Measurements from ENCODE around the gene RWDD4. TPM values are rescaled to one million over a fixed set of nuclear protein-coding genes. Genes with fewer than 3 reads are reported as not detected.

RWDD4 gene
- 25.6 TPM for total RNA-seq
- polyA plus RNA-seq, result 26.1 TPM
- long read RNA-seq, donor 1, partial matches to known transcripts, result 0 of 3 reads
- long read RNA-seq, donor 1, other reads (novel, unspliced or antisense), result 0 of 3 reads
- long read RNA-seq, donor 2, result 0 reads
- long read RNA-seq, donor 3, transcript RWDD4-202 (7 exons, 2,590 nt), result major isoform, 7 of 8 reads
- long read RNA-seq, donor 3, partial matches to known transcripts, result 0 of 8 reads
- long read RNA-seq, donor 3, other reads (novel, unspliced or antisense), result 0 of 8 reads
- long read RNA-seq, donor 4, partial matches to known transcripts, result 0 of 3 reads
- long read RNA-seq, donor 4, other reads (novel, unspliced or antisense), result 0 of 3 reads
- long read RNA-seq, donor 5, transcript RWDD4-202 (7 exons, 2,590 nt), result major isoform, 19 of 19 reads
- long read RNA-seq, donor 5, partial matches to known transcripts, result 0 of 19 reads
- long read RNA-seq, donor 5, other reads (novel, unspliced or antisense), result 0 of 19 reads
- long read RNA-seq, donor 6, partial matches to known transcripts, result 0 of 4 reads
- long read RNA-seq, donor 6, other reads (novel, unspliced or antisense), result 0 of 4 reads
- long read RNA-seq, donor 7, transcript RWDD4-202 (7 exons, 2,590 nt), result major isoform, 8 of 8 reads
- long read RNA-seq, donor 7, partial matches to known transcripts, result 0 of 8 reads
- long read RNA-seq, donor 7, other reads (novel, unspliced or antisense), result 0 of 8 reads
- long read RNA-seq, donor 8, partial matches to known transcripts, result 0 of 4 reads
- long read RNA-seq, donor 8, other reads (novel, unspliced or antisense), result 0 of 4 reads
- long read RNA-seq, donor 9, transcript RWDD4-202 (7 exons, 2,590 nt), result major isoform, 6 of 6 reads
- long read RNA-seq, donor 9, partial matches to known transcripts, result 0 of 6 reads
- long read RNA-seq, donor 9, other reads (novel, unspliced or antisense), result 0 of 6 reads
- long read RNA-seq, donor 10, transcript RWDD4-202 (7 exons, 2,590 nt), result major isoform, 5 of 5 reads
- long read RNA-seq, donor 10, partial matches to known transcripts, result 0 of 5 reads
- long read RNA-seq, donor 10, other reads (novel, unspliced or antisense), result 0 of 5 reads

DNA sequence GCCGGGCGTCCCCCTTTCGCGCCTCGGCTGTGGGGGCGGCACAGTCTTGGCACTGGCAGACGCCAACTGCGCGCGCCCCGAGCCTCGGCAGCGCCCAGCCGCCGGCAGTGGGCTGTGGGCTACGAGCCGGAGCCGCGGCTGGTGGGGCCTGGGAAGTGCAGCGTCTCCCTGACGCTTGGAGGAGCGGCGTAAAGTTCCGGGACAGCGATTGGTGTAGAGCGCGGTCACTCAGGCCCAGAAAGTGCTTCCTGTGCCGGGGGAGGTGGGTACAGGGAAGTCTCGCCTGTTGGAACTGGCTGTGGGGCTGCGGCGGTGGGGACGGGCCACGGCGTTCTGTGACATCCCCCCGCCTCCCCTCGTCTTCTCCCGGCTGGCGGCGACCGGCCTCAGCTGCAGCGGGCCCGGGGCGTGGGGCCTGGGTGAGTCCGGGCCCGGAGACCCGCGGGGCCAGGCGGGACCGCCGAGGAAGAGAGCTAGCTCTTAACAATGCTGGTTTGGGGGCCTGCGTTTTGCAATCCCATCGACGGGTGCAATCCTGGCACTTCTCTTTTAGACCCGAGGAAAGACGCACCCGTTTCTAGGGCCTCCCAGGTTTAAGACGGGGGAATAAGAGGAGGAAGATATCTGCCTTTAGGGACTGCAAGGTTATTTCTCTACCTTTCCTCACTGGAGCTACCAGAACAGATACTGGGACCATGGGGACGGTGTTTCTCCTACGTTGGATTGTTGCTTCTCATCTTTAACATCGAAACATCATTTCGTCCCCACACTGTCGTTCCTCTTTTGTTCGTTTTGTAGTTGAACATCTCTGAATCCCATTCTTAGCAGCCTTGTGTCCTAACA is at the start of gene RWDD4, which contains the start of gene TRAPPC11:
RWDD4 (minus strand) TSS at position 157 of the 843 bp plus-strand sequence. CDS start 233 bp downstream, outside the sequence.
TRAPPC11 (plus strand) TSS at position 265 of the 843 bp plus-strand sequence. CDS start 4,575 bp downstream, outside the sequence.
- peak within 1 kb of the TSS; percentile 63 to 90 for H3K4me3 ChIP-seq (ENCODE audit: low read length in 2 of 2)
- H3K27ac ChIP-seq (ENCODE audit: low read depth in 1 of 2, low read length in 1 of 2), result peak within 1 kb of the TSS; percentile 94 to 95
- WGBS, result under 1% methylated on average over 56 of the region's 63 CpGs
- DNase-seq (ENCODE audit: low read depth in 6 of 9, low spot score in 9 of 9), result peak; percentile 96 to 99 (median 98)
- H3K36me3 ChIP-seq (ENCODE audit: control insufficient read depth in 2 of 2, insufficient read depth in 2 of 2, low read length in 1 of 2), result peaks cover 0 to 8% of the 10 kb centered on the region in 2 donors
- no peaks in the 10 kb centered on the region for H3K27me3 ChIP-seq (ENCODE audit: control insufficient read depth in 2 of 2, insufficient read depth in 1 of 2, low read length in 1 of 2)
- H3K4me1 ChIP-seq (ENCODE audit: control insufficient read depth in 2 of 2, insufficient read depth in 2 of 2, low read length in 2 of 2), result peaks cover 7 to 13% of the 10 kb centered on the region in 2 donors
- no peaks in the 10 kb centered on the region for H3K9me3 ChIP-seq (ENCODE audit: control insufficient read depth in 2 of 2, insufficient read depth in 1 of 2, low read length in 1 of 2)

DNA sequence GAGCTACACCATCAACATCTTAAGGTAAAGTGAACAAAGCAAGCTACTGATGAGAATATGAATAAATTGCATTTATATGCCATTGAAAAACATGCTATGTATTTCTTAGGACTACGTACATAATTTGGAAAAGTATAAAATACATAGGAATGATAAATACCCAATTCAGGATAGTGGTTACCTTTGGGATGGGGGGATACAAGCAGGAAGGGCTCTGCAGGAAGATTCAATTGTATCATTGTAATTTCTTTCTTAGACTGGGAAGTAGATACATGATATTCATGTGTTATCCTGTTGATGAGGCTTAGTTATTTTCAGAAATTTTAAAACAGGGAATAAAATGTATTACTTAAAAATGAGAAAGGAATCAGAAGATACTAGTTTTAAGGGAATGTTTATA is 43.5 kb upstream of the RWDD4 start:
- Histone ChIP-seq H3K36me3 (ENCODE audit: control insufficient read depth in 2 of 2, insufficient read depth in 2 of 2, low read length in 1 of 2) (peaks cover 24 to 65% of the 10 kb centered on the region in 2 donors), H3K9me3 (ENCODE audit: control insufficient read depth in 2 of 2, insufficient read depth in 1 of 2, low read length in 1 of 2) (no peaks in the 10 kb centered on the region), H3K4me3 (ENCODE audit: low read length in 2 of 2) (no peak overlapping the region), H3K27me3 (ENCODE audit: control insufficient read depth in 2 of 2, insufficient read depth in 1 of 2, low read length in 1 of 2) (no peaks in the 10 kb centered on the region), H3K4me1 (ENCODE audit: control insufficient read depth in 2 of 2, insufficient read depth in 2 of 2, low read length in 2 of 2) (no peaks in the 10 kb centered on the region), H3K27ac (ENCODE audit: low read depth in 1 of 2, low read length in 1 of 2) (no peak overlapping the region)
- no peak for DNase-seq (ENCODE audit: low read depth in 6 of 9, low spot score in 9 of 9)
- WGBS, result 99% methylated on average over 1 of the region's 1 CpG

DNA sequence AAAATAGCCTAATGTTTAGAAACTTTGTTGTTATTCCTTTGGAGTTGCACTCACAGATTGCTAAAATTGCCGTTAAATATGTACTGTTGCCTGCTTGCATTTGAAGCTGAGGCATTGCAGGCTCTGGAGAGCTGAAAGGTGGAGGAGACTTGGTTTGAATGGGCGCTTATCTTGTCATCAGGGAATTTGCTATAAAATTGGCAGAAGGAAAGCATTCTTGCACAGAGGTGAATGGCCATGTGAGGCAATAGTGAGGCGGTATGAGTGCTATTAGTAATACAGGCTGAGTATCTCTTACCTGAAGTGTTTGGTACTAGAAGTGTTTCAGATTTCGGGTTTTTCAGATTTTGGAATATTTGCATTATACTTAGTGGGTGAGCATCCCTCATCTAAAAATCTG is 41.4 kb upstream of the RWDD4 start:
- Histone ChIP-seq H3K4me1 (ENCODE audit: control insufficient read depth in 2 of 2, insufficient read depth in 2 of 2, low read length in 2 of 2) (no peaks in the 10 kb centered on the region), H3K27me3 (ENCODE audit: control insufficient read depth in 2 of 2, insufficient read depth in 1 of 2, low read length in 1 of 2) (no peaks in the 10 kb centered on the region), H3K9me3 (ENCODE audit: control insufficient read depth in 2 of 2, insufficient read depth in 1 of 2, low read length in 1 of 2) (no peaks in the 10 kb centered on the region), H3K27ac (ENCODE audit: low read depth in 1 of 2, low read length in 1 of 2) (no peak overlapping the region), H3K36me3 (ENCODE audit: control insufficient read depth in 2 of 2, insufficient read depth in 2 of 2, low read length in 1 of 2) (peaks cover 29 to 73% of the 10 kb centered on the region in 2 donors), H3K4me3 (ENCODE audit: low read length in 2 of 2) (no peak overlapping the region)
- no peak for DNase-seq (ENCODE audit: low read depth in 6 of 9, low spot score in 9 of 9)
- WGBS, result 83% methylated on average over 4 of the region's 4 CpGs

DNA sequence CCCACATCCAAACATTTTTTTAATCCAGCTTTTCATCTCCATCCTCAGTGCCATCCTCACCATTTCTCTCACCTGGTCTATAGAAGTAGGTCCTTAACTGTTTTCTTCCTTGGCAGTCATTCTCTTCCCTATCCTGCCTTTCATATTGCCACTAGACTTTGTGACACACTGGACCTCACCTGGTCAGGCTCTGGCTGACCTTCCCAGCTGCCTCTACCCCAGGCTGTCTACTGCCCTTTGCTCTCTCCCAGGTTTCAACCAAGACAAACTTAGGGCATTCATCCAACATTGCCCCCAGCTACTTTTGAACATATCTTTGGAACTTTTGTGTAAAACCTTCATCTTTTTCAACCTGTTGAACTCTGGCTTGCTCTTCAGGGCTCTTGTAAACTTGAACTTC is 39.9 kb upstream of the RWDD4 start:
- no peaks in the 10 kb centered on the region for H3K4me1 ChIP-seq (ENCODE audit: control insufficient read depth in 2 of 2, insufficient read depth in 2 of 2, low read length in 2 of 2)
- no peaks in the 10 kb centered on the region for H3K27me3 ChIP-seq (ENCODE audit: control insufficient read depth in 2 of 2, insufficient read depth in 1 of 2, low read length in 1 of 2)
- H3K4me3 ChIP-seq (ENCODE audit: low read length in 2 of 2), result no peak overlapping the region
- H3K9me3 ChIP-seq (ENCODE audit: control insufficient read depth in 2 of 2, insufficient read depth in 1 of 2, low read length in 1 of 2), result no peaks in the 10 kb centered on the region
- no peak overlapping the region for H3K27ac ChIP-seq (ENCODE audit: low read depth in 1 of 2, low read length in 1 of 2)
- H3K36me3 ChIP-seq (ENCODE audit: control insufficient read depth in 2 of 2, insufficient read depth in 2 of 2, low read length in 1 of 2), result peaks cover 33 to 77% of the 10 kb centered on the region in 2 donors
- no peak for DNase-seq (ENCODE audit: low read depth in 6 of 9, low spot score in 9 of 9)

DNA sequence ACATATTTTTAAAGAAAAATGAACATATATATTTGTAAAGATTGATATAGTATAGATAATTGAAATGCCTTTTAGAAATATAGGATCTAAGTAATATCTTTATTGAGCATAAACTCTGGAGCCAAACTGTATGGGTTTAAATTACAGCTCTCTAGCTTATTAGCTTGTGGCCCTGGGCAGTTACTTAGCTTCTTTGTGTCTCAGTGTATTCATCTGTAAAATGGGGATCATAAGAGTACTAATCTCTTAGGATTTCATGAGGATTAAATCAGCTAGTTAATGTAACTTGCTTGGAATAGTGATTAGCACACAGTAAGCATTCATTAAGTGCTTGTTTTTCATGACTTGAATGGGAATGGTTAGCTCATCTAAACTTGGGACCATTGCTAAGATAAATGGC is 32.9 kb upstream of the RWDD4 start:
- no peak for DNase-seq (ENCODE audit: low read depth in 6 of 9, low spot score in 9 of 9)
- H3K27ac ChIP-seq (ENCODE audit: low read depth in 1 of 2, low read length in 1 of 2), result no peak overlapping the region
- no peaks in the 10 kb centered on the region for H3K4me1 ChIP-seq (ENCODE audit: control insufficient read depth in 2 of 2, insufficient read depth in 2 of 2, low read length in 2 of 2)
- H3K9me3 ChIP-seq (ENCODE audit: control insufficient read depth in 2 of 2, insufficient read depth in 1 of 2, low read length in 1 of 2), result no peaks in the 10 kb centered on the region
- H3K36me3 ChIP-seq (ENCODE audit: control insufficient read depth in 2 of 2, insufficient read depth in 2 of 2, low read length in 1 of 2), result peaks cover 32 to 52% of the 10 kb centered on the region in 2 donors
- H3K27me3 ChIP-seq (ENCODE audit: control insufficient read depth in 2 of 2, insufficient read depth in 1 of 2, low read length in 1 of 2), result no peaks in the 10 kb centered on the region
- H3K4me3 ChIP-seq (ENCODE audit: low read length in 2 of 2), result no peak overlapping the region

DNA sequence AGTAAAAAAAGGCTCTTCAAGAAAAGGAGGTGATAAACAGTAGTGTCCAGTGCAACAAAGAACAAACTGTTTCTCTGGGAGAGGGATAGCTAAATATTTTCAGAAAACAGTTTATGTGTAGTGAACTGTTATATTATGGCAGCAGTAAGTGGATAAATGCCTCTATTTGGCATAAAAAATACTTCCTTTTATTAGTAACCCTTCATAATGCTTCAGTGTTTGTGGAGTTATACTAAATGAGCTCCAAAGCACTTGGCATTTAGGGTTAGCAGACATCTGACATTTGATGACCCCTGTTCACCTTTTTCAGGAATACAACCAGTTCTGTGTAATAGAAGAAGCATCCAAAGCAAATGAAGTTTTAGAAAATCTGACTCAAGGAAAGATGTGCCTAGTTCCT is 32.0 kb upstream of the RWDD4 start:
- H3K4me1 ChIP-seq (ENCODE audit: control insufficient read depth in 2 of 2, insufficient read depth in 2 of 2, low read length in 2 of 2), result no peaks in the 10 kb centered on the region
- H3K36me3 ChIP-seq (ENCODE audit: control insufficient read depth in 2 of 2, insufficient read depth in 2 of 2, low read length in 1 of 2), result peaks cover 31 to 51% of the 10 kb centered on the region in 2 donors
- H3K4me3 ChIP-seq (ENCODE audit: low read length in 2 of 2), result no peak overlapping the region
- no peaks in the 10 kb centered on the region for H3K9me3 ChIP-seq (ENCODE audit: control insufficient read depth in 2 of 2, insufficient read depth in 1 of 2, low read length in 1 of 2)
- H3K27me3 ChIP-seq (ENCODE audit: control insufficient read depth in 2 of 2, insufficient read depth in 1 of 2, low read length in 1 of 2), result no peaks in the 10 kb centered on the region
- DNase-seq (ENCODE audit: low read depth in 6 of 9, low spot score in 9 of 9), result no peak
- H3K27ac ChIP-seq (ENCODE audit: low read depth in 1 of 2, low read length in 1 of 2), result no peak overlapping the region

DNA sequence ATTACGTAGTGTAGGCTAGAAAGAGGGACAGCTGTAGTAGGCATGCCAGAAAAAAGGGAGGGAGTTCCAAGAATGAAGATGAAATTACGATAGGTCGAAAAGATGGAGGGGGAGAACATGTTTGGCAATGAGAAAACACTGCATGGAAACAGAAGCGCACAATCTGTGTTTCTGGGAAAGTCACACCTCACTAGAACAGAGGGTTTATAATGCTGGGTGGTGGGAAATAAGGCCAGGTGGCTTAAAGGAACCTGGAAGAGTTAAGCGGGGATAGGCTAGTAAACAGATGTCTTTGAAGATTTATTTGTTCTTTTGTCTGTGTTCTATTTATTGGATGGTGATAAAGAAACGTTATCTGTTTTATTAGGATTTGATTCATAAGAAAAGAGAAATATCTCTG is 29.2 kb upstream of the RWDD4 start:
- H3K4me1 ChIP-seq (ENCODE audit: control insufficient read depth in 2 of 2, insufficient read depth in 2 of 2, low read length in 2 of 2), result no peaks in the 10 kb centered on the region
- H3K4me3 ChIP-seq (ENCODE audit: low read length in 2 of 2), result no peak overlapping the region
- 82% methylated on average over 6 of the region's 6 CpGs for WGBS
- no peak for DNase-seq (ENCODE audit: low read depth in 6 of 9, low spot score in 9 of 9)
- H3K9me3 ChIP-seq (ENCODE audit: control insufficient read depth in 2 of 2, insufficient read depth in 1 of 2, low read length in 1 of 2), result no peaks in the 10 kb centered on the region
- no peaks in the 10 kb centered on the region for H3K27me3 ChIP-seq (ENCODE audit: control insufficient read depth in 2 of 2, insufficient read depth in 1 of 2, low read length in 1 of 2)
- H3K36me3 ChIP-seq (ENCODE audit: control insufficient read depth in 2 of 2, insufficient read depth in 2 of 2, low read length in 1 of 2), result peaks cover 29 to 46% of the 10 kb centered on the region in 2 donors
- H3K27ac ChIP-seq (ENCODE audit: low read depth in 1 of 2, low read length in 1 of 2), result no peak overlapping the region

DNA sequence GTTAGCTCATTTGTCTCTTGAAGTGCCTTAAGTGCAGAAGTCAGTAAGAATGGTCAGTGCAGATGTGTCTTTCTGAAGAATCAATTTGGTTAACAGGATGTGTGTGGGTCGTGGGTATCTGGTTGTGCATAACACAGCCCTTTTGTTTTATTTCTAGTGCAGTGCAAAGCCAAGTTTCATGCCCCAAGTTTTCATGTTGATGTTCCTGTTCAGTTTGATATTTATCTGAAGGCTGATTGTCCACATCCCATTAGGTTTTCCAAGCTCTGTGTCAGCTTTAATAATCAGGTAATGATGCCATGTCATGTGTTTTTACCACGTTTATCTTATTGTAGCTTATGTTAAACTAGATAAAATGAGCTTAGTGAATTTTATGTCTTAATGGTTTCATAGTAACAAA is 27.5 kb upstream of the RWDD4 start:
- no peak for DNase-seq (ENCODE audit: low read depth in 6 of 9, low spot score in 9 of 9)
- Histone ChIP-seq H3K4me1 (ENCODE audit: control insufficient read depth in 2 of 2, insufficient read depth in 2 of 2, low read length in 2 of 2) (no peaks in the 10 kb centered on the region), H3K27ac (ENCODE audit: low read depth in 1 of 2, low read length in 1 of 2) (no peak overlapping the region), H3K9me3 (ENCODE audit: control insufficient read depth in 2 of 2, insufficient read depth in 1 of 2, low read length in 1 of 2) (no peaks in the 10 kb centered on the region), H3K36me3 (ENCODE audit: control insufficient read depth in 2 of 2, insufficient read depth in 2 of 2, low read length in 1 of 2) (peaks cover 25 to 34% of the 10 kb centered on the region in 2 donors), H3K27me3 (ENCODE audit: control insufficient read depth in 2 of 2, insufficient read depth in 1 of 2, low read length in 1 of 2) (no peaks in the 10 kb centered on the region), H3K4me3 (ENCODE audit: low read length in 2 of 2) (no peak overlapping the region)
- WGBS, result 98% methylated on average over 2 of the region's 2 CpGs

All from thymus (tissue), 14 donors.